WTC11 (cell line): ENCODE data around the gene TWIST1.

Source experiments
- AFF4 ChIP-seq: sonication (generic); formaldehyde crosslinking; IDR thresholded peaks from 2 replicates; pipeline ENCODE4 v1.8.1; 2023; ENCODE audit warnings: mild to moderate bottlenecking, missing genetic modification reagents, borderline replicate concordance
- ATF3 ChIP-seq: sonication (generic); formaldehyde crosslinking; conservative IDR thresholded peaks from 2 replicates; pipeline ENCODE4 v1.8.1; 2022; ENCODE audit warnings: mild to moderate bottlenecking, missing genetic modification reagents
- CTCF ChIP-seq: fragments of 200-600 bp; IDR thresholded peaks from 2 replicates; pipeline ENCODE4 v1.8.0; 2022; ENCODE audit warnings: antibody characterized with exemption
- E2F5 ChIP-seq: sonication (generic); formaldehyde crosslinking; IDR thresholded peaks from 2 replicates; pipeline ENCODE4 v1.8.1; 2022; ENCODE audit warnings: mild to moderate bottlenecking, moderate library complexity, missing genetic modification reagents
- ESRRA ChIP-seq: sonication (generic); formaldehyde crosslinking; IDR thresholded peaks from 2 replicates; pipeline ENCODE4 v1.8.1; 2022; ENCODE audit warnings: mild to moderate bottlenecking, missing genetic modification reagents, borderline replicate concordance
- MAX ChIP-seq: sonication (generic); formaldehyde crosslinking; IDR thresholded peaks from 2 replicates; pipeline ENCODE4 v1.8.0; 2022; ENCODE audit warnings: mild to moderate bottlenecking, missing genetic modification reagents
- ZNF232 ChIP-seq: sonication (generic); formaldehyde crosslinking; IDR thresholded peaks from 2 replicates; pipeline ENCODE4 v1.8.0; 2022; ENCODE audit warnings: mild to moderate bottlenecking, missing genetic modification reagents

GRCh38 chr7:19097165-19098055, 20.0 kb downstream of the TWIST1 start:
- no peak for TF ChIP-seq CTCF
- TF ChIP-seq MAX (CRISPR knock-in tag): no peak
- TF ChIP-seq ESRRA: no peak
- no peak for TF ChIP-seq ZNF232
- TF ChIP-seq E2F5 (CRISPR knock-in tag): no peak
- TF ChIP-seq AFF4 (CRISPR knock-in tag): no peak
- no peak for TF ChIP-seq ATF3 (CRISPR knock-in tag)
